IMR-90 (cell line): ENCODE measurements around the gene ALB. TPM values are rescaled to one million over a fixed set of nuclear protein-coding genes. Genes with fewer than 3 reads are reported as not detected.

Source experiments
- ATAC-seq: fragments of 200-7000 bp; cut with Tn5 transposase; 2 replicates; pipeline ENCODE4 v1.9.1; 2020; ENCODE audit warnings: low read depth, mild to moderate bottlenecking, moderate library complexity
- BruUV-seq: library from RNA; stranded (reverse); fragments of 400-500 nt; replicated peaks from 2 replicates; lab custom pipeline; 2021; lab: Mats Ljungman, UMichigan
- CTCF ChIA-PET: fragments of 300-600 bp; formaldehyde crosslinking; extraction: SDS; loops from one replicate; lab custom pipeline; 2021; ENCODE audit warnings: antibody characterized with exemption; lab: Yijun Ruan, JAX
- POLR2A ChIA-PET: fragments of 300-600 bp; sonication (Branson Sonifier 250); formaldehyde crosslinking; loops from one replicate; lab custom pipeline; 2022; ENCODE audit warnings: antibody characterized with exemption; ENCODE audit not compliant: unreplicated experiment; lab: Charles Lee
- DNase-seq: peaks from one replicate; pipeline ENCODE4 v3.0.0; 2013
- H2AFZ ChIP-seq: replicated peaks from 2 replicates; pipeline ENCODE3; 2013; ENCODE audit warnings: low read length, mild to moderate bottlenecking; ENCODE audit not compliant: poor library complexity
- H2AK5ac ChIP-seq: 2 replicates; pipeline ENCODE4 v1.6.1; 2013; ENCODE audit warnings: low read depth, low read length, inconsistent platforms
- H2AK9ac ChIP-seq: replicated peaks from 2 replicates; pipeline ENCODE3; 2013; ENCODE audit warnings: mild to moderate bottlenecking, low read depth, low read length, moderate library complexity; ENCODE audit not compliant: poor library complexity
- H2BK120ac ChIP-seq: 2 replicates; pipeline ENCODE4 v1.6.1; 2013; ENCODE audit warnings: low read depth, low read length, inconsistent platforms
- H2BK15ac ChIP-seq: 3 replicates; pipeline ENCODE4 v1.6.1; 2013; ENCODE audit warnings: low read depth, low read length, inconsistent platforms
- H2BK20ac ChIP-seq: 2 replicates; pipeline ENCODE4 v1.6.1; 2013; ENCODE audit warnings: low read depth, mild to moderate bottlenecking, inconsistent platforms, low read length, moderate library complexity
- H2BK5ac ChIP-seq: 2 replicates; pipeline ENCODE4 v1.6.1; 2013; ENCODE audit warnings: mild to moderate bottlenecking, low read depth, low read length, inconsistent platforms; ENCODE audit not compliant: poor library complexity, severe bottlenecking
- H3K14ac ChIP-seq: replicated peaks from 2 replicates; pipeline ENCODE4 v1.6.1; 2013; ENCODE audit warnings: low read depth, low read length, inconsistent platforms
- H3K18ac ChIP-seq: 2 replicates; pipeline ENCODE4 v1.6.1; 2013; ENCODE audit warnings: low read depth, low read length, control low read depth
- H3K23ac ChIP-seq: 2 replicates; pipeline ENCODE4 v1.6.1; 2013; ENCODE audit warnings: low read depth, low read length, inconsistent platforms
- H3K27ac ChIP-seq: 2 replicates; pipeline ENCODE4 v1.5.1; 2013; ENCODE audit warnings: mild to moderate bottlenecking, control low read depth, low read length; ENCODE audit not compliant: insufficient read depth
- H3K27me3 ChIP-seq: 2 replicates; pipeline ENCODE4 v1.6.1; 2013; ENCODE audit warnings: low read length; ENCODE audit not compliant: control insufficient read depth, insufficient read depth
- H3K36me3 ChIP-seq: 2 replicates; pipeline ENCODE4 v1.6.1; 2013; ENCODE audit warnings: low read length, mixed read lengths; ENCODE audit not compliant: control insufficient read depth, insufficient read depth
- H3K4ac ChIP-seq: 2 replicates; pipeline ENCODE4 v1.6.1; 2013; ENCODE audit warnings: low read depth, low read length, inconsistent platforms
- H3K4me1 ChIP-seq: 2 replicates; pipeline ENCODE4 v1.6.1; 2013; ENCODE audit warnings: low read length, mixed read lengths; ENCODE audit not compliant: control insufficient read depth, insufficient read depth
- H3K4me2 ChIP-seq: 2 replicates; pipeline ENCODE4 v1.6.1; 2013; ENCODE audit warnings: low read depth, mild to moderate bottlenecking, control low read depth, low read length, moderate library complexity
- H3K4me3 ChIP-seq: 2 replicates; pipeline ENCODE4 v1.5.1; 2013; ENCODE audit warnings: low read depth, mild to moderate bottlenecking, control low read depth, low read length, moderate library complexity; ENCODE audit not compliant: insufficient read depth
- H3K56ac ChIP-seq: 2 replicates; pipeline ENCODE4 v1.6.1; 2013; ENCODE audit warnings: low read length, inconsistent platforms; ENCODE audit not compliant: insufficient read depth; ENCODE audit errors: extremely low read depth
- H3K79me1 ChIP-seq, 2 experiments: 2 replicates each; pipeline ENCODE4 v1.6.1; 2013; ENCODE audit warnings: low read length in 2 of 2, inconsistent platforms in 1 of 2, low read depth in 1 of 2
- H3K9ac ChIP-seq: 2 replicates; pipeline ENCODE4 v1.6.1; 2013; ENCODE audit warnings: low read depth, low read length, control low read depth
- H3K9me1 ChIP-seq: 2 replicates; pipeline ENCODE4 v1.6.1; 2013; ENCODE audit warnings: low read length, inconsistent platforms; ENCODE audit not compliant: insufficient read depth
- H3K9me3 ChIP-seq: 2 replicates; pipeline ENCODE4 v1.6.1; 2013; ENCODE audit warnings: low read length; ENCODE audit not compliant: control insufficient read depth, insufficient read depth
- H4K20me1 ChIP-seq: 2 replicates; pipeline ENCODE4 v1.6.1; 2013; ENCODE audit warnings: low read length, inconsistent platforms; ENCODE audit not compliant: insufficient read depth
- H4K5ac ChIP-seq: 2 replicates; pipeline ENCODE4 v1.6.1; 2013; ENCODE audit warnings: mild to moderate bottlenecking, low read depth, low read length, control low read depth
- H4K8ac ChIP-seq, 2 experiments: 2 replicates each; pipeline ENCODE4 v1.6.1; 2013; ENCODE audit warnings: low read depth in 2 of 2, low read length in 2 of 2, control low read depth in 1 of 2, inconsistent platforms in 1 of 2
- H4K91ac ChIP-seq: 2 replicates; pipeline ENCODE4 v1.6.1; 2013; ENCODE audit warnings: low read depth, low read length, inconsistent platforms; ENCODE audit not compliant: insufficient read depth
- MAFK ChIP-seq: IDR thresholded peaks from 2 replicates; pipeline ENCODE4 v1.6.1; 2012; ENCODE audit warnings: low read depth, low read length, improper control_type of control experiment
- RCOR1 ChIP-seq: IDR thresholded peaks from 2 replicates; pipeline ENCODE4 v1.6.1; 2012; ENCODE audit warnings: mild to moderate bottlenecking, low read length, improper control_type of control experiment; ENCODE audit not compliant: insufficient replicate concordance
- WGBS, 2 experiments: methylation state at CpG; one replicate each; pipeline versions ENCODE4 v1.1.5 to v1.1.7; 2013; ENCODE audit warnings: missing lambda C conversion rate in 2 of 2; ENCODE audit not compliant: insufficient read length in 1 of 2; ENCODE audit errors: extremely low coverage in 2 of 2; 5-methylcytosine and 5-hydroxymethylcytosine counted together
- dilution Hi-C: fragments of 300-500 bp; cut with HindIII; formaldehyde crosslinking; loops from one replicate; pipeline ENCODE4 v1.14.3; 2018; ENCODE audit warnings: low sequenced_read_pairs; ENCODE audit not compliant: unreplicated experiment
- in situ Hi-C: fragments of 300-500 bp; cut with MboI; formaldehyde crosslinking; loops from 3 replicates; pipeline ENCODE4 v1.14.3; 2019; ENCODE audit warnings: low sequenced_read_pairs, inconsistent platforms, mixed read lengths
- intact Hi-C: fragments of 100-400 bp; cut with micrococcal nuclease; formaldehyde crosslinking; loops from 2 replicates; pipeline ENCODE4 v1.10.0; 2022
- polyA plus RNA-seq, 3 experiments: library from polyadenylated mRNA; depleted of rRNA; stranded (reverse); fragments of >200 nt; gene quantifications; 2 replicates each; pipeline ENCODE4 v1.2.3, GENCODE V29; 2012; ENCODE audit warnings: low replicate concordance in 1 of 3
- total RNA-seq: library from RNA; depleted of rRNA; stranded (reverse); fragments of >200 nt; gene quantifications from 2 replicates; pipeline ENCODE4 v1.2.3, GENCODE V29; 2012

ALB gene
- total and polyA plus RNA-seq, 2 of the 4 experiments (the other 2 are of a cell fraction) = not detected

GRCh38 chr4:73468170-73468569 is 64.1 kb downstream of the ALB start:
- ChIA-PET CTCF (no interaction called here), POLR2A (no interaction called here)
- ATAC-seq (no peak), DNase-seq (no peak)
- Histone ChIP-seq H2AFZ (no peak overlapping the region), H4K91ac (no peak overlapping the region), H3K4me1 (no peaks in the 10 kb centered on the region), H2BK120ac (no peak overlapping the region), H3K27me3 (no peaks in the 10 kb centered on the region), H2BK20ac (no peak overlapping the region), H4K20me1 (no peaks in the 10 kb centered on the region), H3K9me1 (no peaks in the 10 kb centered on the region), H3K79me1 (no peaks in the 10 kb centered on the region), H3K9ac (no peak overlapping the region), H3K9me3 (no peaks in the 10 kb centered on the region), H3K4ac (no peak overlapping the region), H3K27ac (no peak overlapping the region), H2AK9ac (no peak overlapping the region), H3K18ac (no peak overlapping the region), H3K14ac (no peak overlapping the region), H3K56ac (no peak overlapping the region), H4K8ac (no peak overlapping the region), H4K5ac (no peak overlapping the region), H3K36me3 (no peaks in the 10 kb centered on the region), H2BK5ac (no peak overlapping the region), H2AK5ac (no peak overlapping the region), H3K4me3 (no peak overlapping the region), H3K4me2 (no peak overlapping the region), H3K23ac (no peak overlapping the region), H2BK15ac (no peak overlapping the region)
- WGBS, 2 experiments = no CpG with 5 or more reads among the region's 3 CpGs
- peak; percentile 82 for TF ChIP-seq MAFK
- TF ChIP-seq RCOR1 = no peak
- dilution Hi-C loops (no loop called here), intact Hi-C loops (no loop called here), in situ Hi-C loops (no loop called here)
- BruUV-seq = no TSS peak
